NCI-H1930 (cell line): ENCODE measurements around the gene IRAK1BP1.
"Not testable (repeated sequence)": the region's sequence is repeated elsewhere in the genome, so short reads cannot be mapped to it uniquely, and the experiment has no call there.

Source experiments
- DNase-seq, 2 experiments: peaks; one replicate each; lab custom pipeline; 2025; lab: John Stamatoyannopoulos, UW

IRAK1BP1 gene

GRCh38 chr6:78889901-78890300 is 22.6 kb downstream of the IRAK1BP1 start:
- not testable (repeated sequence) for DNase-seq

- DNase-seq = no peak
These were observed 28.9 kb downstream of the IRAK1BP1 start for GRCh38 chr6:78896227-78896626.

GRCh38 chr6:78908621-78909020 is 41.3 kb downstream of the IRAK1BP1 start:
- DNase-seq = no peak

- DNase-seq = no peak
These were observed 42.0 kb downstream of the IRAK1BP1 start for GRCh38 chr6:78909391-78909790.

GRCh38 chr6:78910010-78910409 is 42.7 kb downstream of the IRAK1BP1 start:
- no peak for DNase-seq

- DNase-seq = no peak
These were observed 43.3 kb downstream of the IRAK1BP1 start for GRCh38 chr6:78910591-78911171.

GRCh38 chr6:78911218-78911940 is 44.0 kb downstream of the IRAK1BP1 start:
- no peak for DNase-seq

- DNase-seq = no peak
These were observed 49.1 kb downstream of the IRAK1BP1 start for GRCh38 chr6:78916411-78916810.

- no peak for DNase-seq
These were observed 50.4 kb downstream of the IRAK1BP1 start for GRCh38 chr6:78917788-78918187.

- DNase-seq = not testable (repeated sequence)
These were observed 53.8 kb downstream of the IRAK1BP1 start for GRCh38 chr6:78921168-78921567.

- DNase-seq = no peak
These were observed 58.0 kb downstream of the IRAK1BP1 start for GRCh38 chr6:78925317-78925716.

GRCh38 chr6:78935553-78935952 is 68.2 kb downstream of the IRAK1BP1 start:
- no peak for DNase-seq

- DNase-seq = no peak
These were observed 69.2 kb downstream of the IRAK1BP1 start for GRCh38 chr6:78936515-78936914.

- no peak for DNase-seq
These were observed 75.1 kb downstream of the IRAK1BP1 start for GRCh38 chr6:78942446-78942845.

- no peak for DNase-seq
These were observed 80.2 kb downstream of the IRAK1BP1 start for GRCh38 chr6:78947529-78947928.

- no peak for DNase-seq
These were observed 80.6 kb downstream of the IRAK1BP1 start for GRCh38 chr6:78947962-78948361.

- no peak for DNase-seq
These were observed 81.4 kb downstream of the IRAK1BP1 start for GRCh38 chr6:78948785-78949184.

GRCh38 chr6:78952362-78952761 is 85.0 kb downstream of the IRAK1BP1 start:
- no peak for DNase-seq
